ENCODE measurements around the gene EHMT1. TPM values are rescaled to one million over a fixed set of nuclear protein-coding genes. Genes with fewer than 3 reads are reported as not detected.

Gene EHMT1
- total RNA-seq, 1 experiment from 2014 or later = 112 TPM

GRCh38 chr9:137820161-137820855, 201.5 kb downstream of the EHMT1 start:
- H3K9me3 Mint-ChIP-seq = peaks cover 20 to 21% of the 10 kb centered on the region in 2 experiments
- H3K4me1 Mint-ChIP-seq = no peaks in the 10 kb centered on the region

More at GRCh38 chr9:137820161-137820855, 201.5 kb downstream of the EHMT1 start:
- H2AFZ ChIP-seq (ENCODE audit: low read length) = no peak overlapping the region
- H3K79me1 ChIP-seq (ENCODE audit: insufficient read depth, low read depth, low read length, poor library complexity, severe bottlenecking) = peaks cover 4% of the 10 kb centered on the region
- H2AK5ac ChIP-seq (ENCODE audit: insufficient read length, low read length) = no peak overlapping the region
- H4K91ac ChIP-seq (ENCODE audit: insufficient read length, low read depth, low read length) = no peak overlapping the region
- H3K4me3 Mint-ChIP-seq = no peak overlapping the region
- no peak overlapping the region for H3K4me2 ChIP-seq (ENCODE audit: insufficient read depth, insufficient read length, low read length)
- no peaks in the 10 kb centered on the region for H3K27me3 ChIP-seq (ENCODE audit: insufficient read depth, low read length)
- no peaks in the 10 kb centered on the region for H4K20me1 ChIP-seq (ENCODE audit: control insufficient read depth, insufficient read depth, insufficient read length)
- H2BK15ac ChIP-seq (ENCODE audit: low read depth, low read length) = no peak overlapping the region
- no peak overlapping the region for H4K8ac ChIP-seq (replicated peaks; ENCODE audit: insufficient read length, low read depth, low read length)
- H3K9me3 ChIP-seq (ENCODE audit: control insufficient read depth, low read depth, low read length) = no peaks in the 10 kb centered on the region
- no peak overlapping the region for H3K23ac ChIP-seq (ENCODE audit: insufficient read length, low read depth, low read length)
- WGBS (ENCODE audit: extremely low coverage, insufficient read length, low lambda C conversion rate) = no CpG with 5 or more reads among the region's 11 CpGs
- H2BK20ac ChIP-seq (ENCODE audit: low read depth, low read length, poor library complexity, severe bottlenecking) = no peak overlapping the region
- no peaks in the 10 kb centered on the region for H3K79me2 ChIP-seq (ENCODE audit: insufficient read depth, low read length)
- H2BK12ac ChIP-seq (ENCODE audit: insufficient read length, low read depth, low read length) = no peak overlapping the region
- H3K56ac ChIP-seq (ENCODE audit: insufficient read length, low read depth, low read length) = no peak overlapping the region
- H3K27me3 Mint-ChIP-seq (ENCODE audit: low read depth) = no peaks in the 10 kb centered on the region; the same call in 1 of the 2 replicates
- H3K27ac Mint-ChIP-seq = no peak overlapping the region
- H2BK5ac ChIP-seq (ENCODE audit: insufficient read length, low read length) = no peak overlapping the region
- peaks cover 70 to 82% (median 73%) of the 10 kb centered on the region in 3 experiments for H3K36me3 Mint-ChIP-seq (ENCODE audit: insufficient read depth in 1 of 3, low read depth in 3 of 3)
- H3T11ph ChIP-seq (ENCODE audit: low read length) = no peak overlapping the region
- H3K4me1 ChIP-seq (ENCODE audit: insufficient read depth, low read length) = no peaks in the 10 kb centered on the region
- DNase-seq = no peak
- H3K14ac ChIP-seq (ENCODE audit: insufficient read depth, low read length) = no peak overlapping the region
- no peak overlapping the region for H3K9ac ChIP-seq (ENCODE audit: extremely low read depth, insufficient read length, low read length)
- H3K18ac ChIP-seq (ENCODE audit: insufficient read length, low read depth, low read length) = no peak overlapping the region
- no peak overlapping the region for H3K27ac ChIP-seq (ENCODE audit: insufficient read length, low read depth, low read length)
- no peaks in the 10 kb centered on the region for H3K23me2 ChIP-seq (ENCODE audit: insufficient read length, low read depth, low read length, poor library complexity, severe bottlenecking)
- no peak for TF ChIP-seq CTCF (conservative IDR thresholded peaks at IDR 0.05)
- no peak overlapping the region for H4K5ac ChIP-seq (ENCODE audit: insufficient read length, low read depth, low read length)
- H2BK120ac ChIP-seq (ENCODE audit: low read depth, low read length, poor library complexity, severe bottlenecking) = no peak overlapping the region
- H3K4ac ChIP-seq (ENCODE audit: low read depth, low read length) = no peak overlapping the region

Data from H9 (cell line).